Epithelial cell of esophagus (primary cell): ENCODE measurements around the gene HSD17B14.
A peak's percentile ranks its signal among the peaks of the same experiment; 100 is the strongest.
"Not testable (repeated sequence)": the region's sequence is repeated elsewhere in the genome, so short reads cannot be mapped to it uniquely, and the experiment has no call there.

Experiments used
- DNase-seq: peaks from one replicate; pipeline ENCODE4 v3.0.0; 2010; ENCODE audit warnings: low read depth
- H3K4me3 ChIP-seq: 2 replicates; pipeline ENCODE4 v1.5.1; 2011; ENCODE audit warnings: mild to moderate bottlenecking, low read length, control low read depth
- CTCF ChIP-seq: IDR thresholded peaks from 2 replicates; pipeline ENCODE4 v1.5.1; 2011; ENCODE audit warnings: low read depth, mild to moderate bottlenecking, low read length, control low read depth, inconsistent platforms; ENCODE audit not compliant: insufficient read depth; ENCODE audit errors: missing control alignments

Gene HSD17B14

GRCh38 chr19:48852292-48852691 lies 16.0 kb upstream of the HSD17B14 start:
- no peak for DNase-seq
- no peak overlapping the region for H3K4me3 ChIP-seq
- TF ChIP-seq CTCF: no peak

GRCh38 chr19:48846659-48847058 lies 10.4 kb upstream of the HSD17B14 start:
- DNase-seq, H3K4me3 ChIP-seq: not testable (repeated sequence)

GRCh38 chr19:48845384-48845783 lies 9.1 kb upstream of the HSD17B14 start:
- no peak overlapping the region for H3K4me3 ChIP-seq
- no peak for DNase-seq
- no peak for TF ChIP-seq CTCF

- DNase-seq: peak; percentile 49
- peak; percentile 6 for TF ChIP-seq CTCF
Observed at GRCh38 chr19:48844472-48844871, 8.2 kb upstream of the HSD17B14 start.

GRCh38 chr19:48842789-48843162 lies 6.5 kb upstream of the HSD17B14 start:
- H3K4me3 ChIP-seq: no peak overlapping the region
- peak; percentile 53 for DNase-seq
- peak; percentile 75 for TF ChIP-seq CTCF

More at GRCh38 chr19:48844472-48844871, 8.2 kb upstream of the HSD17B14 start:
- H3K4me3 ChIP-seq: no peak overlapping the region

GRCh38 chr19:48841571-48841970 lies 5.3 kb upstream of the HSD17B14 start:
- H3K4me3 ChIP-seq: no peak overlapping the region
- no peak for DNase-seq
- TF ChIP-seq CTCF: no peak

GRCh38 chr19:48841047-48841446 lies 4.8 kb upstream of the HSD17B14 start:
- TF ChIP-seq CTCF: no peak
- no peak for DNase-seq
- no peak overlapping the region for H3K4me3 ChIP-seq

- no peak overlapping the region for H3K4me3 ChIP-seq
- no peak for DNase-seq
Observed at GRCh38 chr19:48837687-48838086, 1.4 kb upstream of the HSD17B14 start.

More at GRCh38 chr19:48837687-48838086, 1.4 kb upstream of the HSD17B14 start:
- TF ChIP-seq CTCF: no peak
